Aorta (tissue), 5 donors: ENCODE measurements around the gene SLC16A9. TPM values are rescaled to one million over a fixed set of nuclear protein-coding genes. Genes with fewer than 3 reads are reported as not detected.

Source experiments
- ATAC-seq: fragments of 200-7000 bp; cut with Tn5 transposase; one replicate; pipeline ENCODE4 v1.9.1; 2022; ENCODE audit warnings: moderate library complexity; ENCODE audit not compliant: low FRiP score
- DNase-seq, 2 donors: peaks; one replicate each; pipeline ENCODE4 v3.0.0-alpha.2; 2020
- H3K27ac ChIP-seq, 2 donors: one replicate each; pipeline ENCODE4 v1.5.1; 2013; ENCODE audit warnings: low read length in 2 of 2, mild to moderate bottlenecking in 2 of 2, moderate library complexity in 2 of 2, control low read depth in 1 of 2, inconsistent platforms in 1 of 2, low read depth in 1 of 2
- H3K27me3 ChIP-seq, 2 donors: one replicate each; pipeline ENCODE4 v1.6.1; 2013; ENCODE audit warnings: control low read depth in 1 of 2, low read length in 1 of 2, mild to moderate bottlenecking in 1 of 2, moderate library complexity in 1 of 2; ENCODE audit not compliant: insufficient read depth in 2 of 2, control insufficient read depth in 1 of 2
- H3K36me3 ChIP-seq, 2 donors: one replicate each; pipeline ENCODE4 v1.6.1; 2013; ENCODE audit warnings: control low read depth in 1 of 2, low read length in 1 of 2, mild to moderate bottlenecking in 1 of 2; ENCODE audit not compliant: insufficient read depth in 2 of 2, control insufficient read depth in 1 of 2
- H3K4me1 ChIP-seq, 2 donors: one replicate each; pipeline ENCODE4 v1.6.1; 2013; ENCODE audit warnings: low read length in 2 of 2, control low read depth in 1 of 2, mild to moderate bottlenecking in 1 of 2, moderate library complexity in 1 of 2; ENCODE audit not compliant: insufficient read depth in 2 of 2, control insufficient read depth in 1 of 2
- H3K4me3 ChIP-seq, 2 donors: one replicate each; pipeline ENCODE4 v1.5.1; 2013; ENCODE audit warnings: low read length in 2 of 2, control low read depth in 1 of 2, mild to moderate bottlenecking in 1 of 2
- H3K9me3 ChIP-seq: one replicate; pipeline ENCODE4 v1.6.1; 2013; ENCODE audit warnings: mild to moderate bottlenecking, low read length; ENCODE audit not compliant: control insufficient read depth
- WGBS, 2 donors: extraction: QIAGEN DNeasy Blood & Tissue Kit; methylation state at CpG; one replicate each; pipeline ENCODE4 v1.1.7; 2013; 5-methylcytosine and 5-hydroxymethylcytosine counted together
- intact Hi-C, 2 donors: fragments of 100-400 bp; cut with DNase I; formaldehyde crosslinking; loops; one replicate each; pipeline versions ENCODE4 v1.14.2 to v1.15.0; 2022
- polyA plus RNA-seq, 2 donors: library from polyadenylated mRNA; stranded (reverse); fragments of 200-250 nt; gene quantifications; one replicate each; pipeline ENCODE4 v1.2.3, GENCODE V29; 2013
- total RNA-seq, 2 donors: library from RNA; stranded (reverse); fragmentation: NEBNext Ultra II Directional; extraction: Animal tissue kit (Norgen Biotek cat#: 25700); gene quantifications; one replicate each; pipeline ENCODE4 v1.2.1, GENCODE V29; 2021
- donor health status: healthy with polysubstance abuse.
- donor health status: Bipolar disorder and iron deficiency.
- donor health status: DM: no; HTN: no; CAD: no.
- donor health status: DM: no; HTN: no; CAD: no.
- donor health status: DM: yes; HTN: yes; CAD: no.

SLC16A9 gene
- total and polyA plus RNA-seq, 4 donors: 0.25 to 3.5 (median 2.3) TPM

- no peak overlapping the region for H3K4me3 ChIP-seq
- no peak overlapping the region for H3K27ac ChIP-seq
- ATAC-seq: no peak
- H3K27me3 ChIP-seq: no peaks in the 10 kb centered on the region
- DNase-seq: no peak
- H3K9me3 ChIP-seq: no peaks in the 10 kb centered on the region
- intact Hi-C loops: no loop called here
- 78 to 86% methylated on average over 1 of the region's 1 CpG for WGBS, 2 donors
- H3K4me1 ChIP-seq: no peaks in the 10 kb centered on the region
- no peaks in the 10 kb centered on the region for H3K36me3 ChIP-seq
Observed at GRCh38 chr10:59606551-59606961, 103.1 kb downstream of the SLC16A9 start.

GRCh38 chr10:59601985-59602384 is 107.7 kb downstream of the SLC16A9 start:
- Histone ChIP-seq H3K36me3 (no peaks in the 10 kb centered on the region), H3K4me1 (no peaks in the 10 kb centered on the region), H3K27ac (no peak overlapping the region), H3K9me3 (no peaks in the 10 kb centered on the region), H3K4me3 (no peak overlapping the region), H3K27me3 (no peaks in the 10 kb centered on the region)
- ATAC-seq (no peak), DNase-seq (no peak)
- WGBS, 2 donors: 90 to 91% methylated on average over 3 of the region's 3 CpGs
- intact Hi-C loops: no loop called here

Other genes with a start within 250 kb of the SLC16A9 start
- gene MRLN, start 43.6 kb upstream of the SLC16A9 start, total RNA-seq: under 1 TPM in 1 of 2 donors, not detected in 1; 0.65 TPM
- gene MRLN, start 43.6 kb upstream of the SLC16A9 start, polyA plus RNA-seq: not detected
- gene CCDC6, start 196.7 kb upstream of the SLC16A9 start, total RNA-seq: 10 to 100 TPM; 78.0 to 90.0 TPM
- gene CCDC6, start 196.7 kb upstream of the SLC16A9 start, polyA plus RNA-seq: 10 to 100 TPM; 21.8 to 25.3 TPM